HG02840 (cell line): Measurements from ENCODE around the gene MSGN1.
A peak's percentile ranks its signal among the peaks of the same experiment; 100 is the strongest.
"Not testable (repeated sequence)": the region's sequence is repeated elsewhere in the genome, so short reads cannot be mapped to it uniquely, and the experiment has no call there.

Experiments
- ATAC-seq: cut with Tn5 transposase; IDR thresholded peaks from one replicate; pipeline ENCODE4 v1.9.1; 2021; ENCODE audit warnings: mild to moderate bottlenecking, moderate library complexity, moderate number of reproducible peaks; ENCODE audit not compliant: unreplicated experiment, low FRiP score

MSGN1 gene

DNA sequence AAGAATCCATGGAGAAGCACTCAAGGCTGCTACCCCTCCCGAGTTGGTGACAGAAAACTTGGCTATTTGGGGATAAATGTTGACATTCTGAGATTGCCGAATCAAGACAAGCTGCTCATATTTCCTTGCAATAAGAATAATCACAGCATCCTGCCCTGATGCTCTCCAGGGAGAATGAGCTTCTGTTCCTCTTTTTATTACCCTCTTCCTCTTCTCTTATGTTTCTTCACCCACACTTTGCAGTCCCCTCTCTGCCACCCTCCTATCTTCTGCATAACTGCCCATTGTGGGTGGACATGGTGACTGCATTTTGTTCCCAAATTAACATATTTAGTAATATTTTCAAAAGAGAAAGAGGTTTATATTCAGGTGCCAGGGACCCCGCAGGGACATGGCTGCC lies 11.9 kb upstream of the MSGN1 start:
- no peak for ATAC-seq

DNA sequence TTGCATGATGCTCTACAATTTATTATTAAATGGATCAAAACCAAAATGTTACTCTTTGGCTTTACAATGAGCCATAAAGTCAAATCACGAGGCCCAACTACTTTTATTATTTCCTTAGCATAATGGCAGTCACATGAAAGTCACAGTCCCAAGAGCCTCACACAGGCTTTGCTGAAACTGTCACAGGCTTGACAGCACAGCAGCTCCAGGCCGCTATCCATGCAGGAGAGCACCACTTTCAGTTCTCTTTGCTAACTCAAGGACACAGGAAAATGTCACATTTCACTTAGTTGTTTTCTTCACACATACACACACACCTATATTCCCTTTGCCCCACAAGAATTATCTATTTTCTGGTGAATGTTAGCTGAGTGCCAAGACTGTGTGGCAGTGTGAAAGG lies 11.1 kb upstream of the MSGN1 start:
- ATAC-seq: no peak

DNA sequence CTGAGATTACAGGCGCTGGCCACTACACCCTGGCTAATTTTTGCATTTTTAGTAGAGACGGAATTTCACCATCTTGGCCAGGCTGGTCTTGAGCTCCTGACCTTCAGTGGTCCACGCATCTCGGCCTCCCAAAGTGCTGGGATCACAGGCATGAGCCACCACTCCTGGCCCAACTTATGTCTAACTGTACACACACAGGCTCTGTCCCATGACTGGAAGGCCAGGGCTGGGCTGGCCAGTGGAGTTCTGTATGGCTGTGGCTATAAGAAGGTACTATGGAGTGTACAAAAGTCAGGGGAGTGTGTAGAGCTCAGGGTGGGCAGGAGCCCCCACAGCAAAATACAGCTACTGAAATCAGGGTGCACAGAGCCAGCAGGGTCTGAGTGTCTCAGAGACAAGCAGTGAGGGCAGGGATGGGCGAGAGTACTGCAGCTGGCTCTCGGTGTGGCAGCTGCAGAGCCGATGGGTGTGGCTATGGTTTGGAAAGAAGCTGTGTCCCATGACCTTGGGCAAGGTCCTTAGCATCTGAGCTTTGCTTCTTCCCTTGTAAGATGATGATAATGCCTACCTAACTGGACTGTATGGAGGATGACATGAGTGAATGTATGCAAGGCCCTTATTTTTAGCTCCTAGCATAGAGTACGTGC lies 10.4 kb upstream of the MSGN1 start:
- no peak for ATAC-seq

DNA sequence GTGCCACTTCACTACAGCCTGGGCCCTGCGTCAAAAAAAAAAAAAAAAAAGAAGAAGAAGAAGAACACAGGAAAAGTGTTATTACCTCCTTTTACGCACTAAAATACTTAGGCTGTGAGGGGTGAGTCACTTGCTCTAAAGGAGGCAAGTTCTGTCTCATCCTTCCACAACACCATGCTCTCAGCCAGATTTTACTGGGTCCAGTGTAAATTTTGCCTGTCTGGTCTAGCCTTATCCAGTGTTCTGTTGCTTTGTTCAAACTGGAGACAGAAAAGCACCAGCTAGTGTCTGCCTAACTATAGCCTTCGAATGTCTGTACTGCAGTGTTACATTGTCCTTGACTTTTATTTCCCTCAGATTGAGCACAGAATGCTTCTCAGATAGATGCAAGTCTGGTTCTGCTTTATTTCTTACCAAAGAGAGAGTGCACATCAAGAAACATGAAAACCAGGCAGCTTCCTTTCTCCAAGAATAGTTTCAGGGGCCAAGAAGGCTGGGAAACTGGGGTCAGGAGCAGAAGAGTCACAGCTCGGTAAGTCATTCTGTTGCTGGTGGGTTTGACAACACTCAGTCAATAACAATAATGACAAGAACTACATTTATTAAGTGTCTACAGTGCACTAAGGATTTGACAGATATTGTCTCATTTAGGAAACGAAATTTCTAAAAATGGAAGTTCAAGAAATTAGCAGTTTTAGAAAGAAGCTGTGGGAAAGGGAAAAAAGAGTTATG lies 3.1 kb upstream of the MSGN1 start:
- ATAC-seq: peak; percentile 50

DNA sequence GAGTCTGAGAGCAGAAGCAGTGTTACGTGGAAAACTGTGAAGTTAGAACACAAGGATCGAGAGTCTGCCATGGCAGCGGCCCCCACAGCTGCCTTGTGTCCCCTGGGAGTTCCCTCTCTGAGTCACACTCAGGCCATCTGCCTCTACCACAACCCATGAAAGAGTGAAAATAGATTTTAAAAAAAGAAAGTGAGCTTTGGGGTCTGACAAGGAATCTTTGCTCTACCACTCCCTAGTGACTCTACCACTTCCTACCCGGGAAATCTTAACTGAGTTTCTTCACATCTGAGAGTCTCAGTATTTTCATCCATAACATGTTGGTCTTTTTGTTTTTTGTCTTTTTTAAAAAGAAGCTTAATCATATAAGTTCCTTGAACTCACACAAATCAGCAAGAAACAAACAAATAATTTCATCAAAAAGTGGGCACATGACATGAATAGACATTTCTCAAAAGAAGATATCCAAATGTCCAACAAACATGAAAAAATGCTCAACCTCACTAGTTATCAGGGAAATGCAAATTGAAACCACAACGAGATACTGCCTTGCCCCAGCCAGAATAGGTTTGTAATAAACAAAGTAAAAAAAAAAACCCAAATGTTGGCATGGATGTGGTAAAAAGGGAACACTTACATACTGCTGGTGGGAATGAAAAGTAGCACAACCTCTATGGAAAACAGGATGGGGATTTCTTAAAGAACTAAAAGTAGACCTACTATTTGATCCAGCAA lies 2.4 kb upstream of the MSGN1 start:
- peak; percentile 90 for ATAC-seq

DNA sequence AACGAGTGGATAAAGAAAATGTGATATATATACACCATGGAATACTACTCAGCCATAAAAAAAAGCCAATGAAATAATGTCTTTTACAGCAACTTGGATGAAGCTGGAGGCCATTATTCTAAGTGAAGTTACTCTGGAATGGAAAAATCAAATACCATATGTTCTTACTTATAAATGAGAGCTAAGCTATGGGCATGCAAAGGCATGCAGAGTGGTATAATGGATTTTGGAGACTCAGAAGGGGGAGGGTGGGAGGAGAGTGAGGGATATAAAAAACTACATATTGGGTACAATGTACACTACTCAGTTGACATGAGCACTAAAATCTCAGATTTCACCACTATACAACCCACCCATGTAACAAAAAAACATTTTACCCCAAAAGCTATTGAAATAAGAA lies 1.7 kb upstream of the MSGN1 start:
- no peak for ATAC-seq

DNA sequence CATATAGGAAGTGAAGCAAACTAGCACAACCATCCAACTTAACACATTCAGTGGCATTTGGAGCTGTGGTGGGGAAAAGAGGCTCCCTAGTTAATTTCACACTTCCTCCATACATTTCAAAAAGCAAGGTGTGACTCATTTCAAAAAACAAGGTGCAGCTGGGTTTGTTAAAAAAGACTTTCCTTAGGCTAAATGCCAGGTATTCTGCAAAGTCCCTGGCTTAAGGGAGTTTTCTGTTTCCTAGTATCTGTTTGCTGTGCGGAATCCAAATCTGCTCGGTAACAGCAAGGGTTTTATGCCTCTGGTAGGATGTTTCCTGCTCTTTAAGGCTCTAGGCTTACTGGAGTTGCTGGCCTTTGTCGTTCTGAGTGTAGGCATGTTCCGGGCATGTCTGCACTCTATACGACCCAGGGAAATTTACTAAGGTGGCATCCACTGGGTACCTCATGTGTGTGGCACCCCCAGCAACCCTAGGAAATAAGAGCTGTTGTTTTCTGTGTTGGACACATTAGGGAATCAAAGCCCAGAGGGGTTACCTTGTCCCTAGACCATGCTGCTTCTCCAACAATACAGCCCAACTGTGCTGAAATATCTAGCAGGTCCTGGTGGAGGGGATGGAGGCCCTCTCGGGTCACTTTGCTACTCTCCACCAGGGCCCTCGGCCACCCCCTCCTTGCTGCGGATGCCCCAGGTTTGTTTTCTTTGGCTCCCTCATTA lies 634 bp upstream of the MSGN1 start:
- ATAC-seq: no peak

DNA sequence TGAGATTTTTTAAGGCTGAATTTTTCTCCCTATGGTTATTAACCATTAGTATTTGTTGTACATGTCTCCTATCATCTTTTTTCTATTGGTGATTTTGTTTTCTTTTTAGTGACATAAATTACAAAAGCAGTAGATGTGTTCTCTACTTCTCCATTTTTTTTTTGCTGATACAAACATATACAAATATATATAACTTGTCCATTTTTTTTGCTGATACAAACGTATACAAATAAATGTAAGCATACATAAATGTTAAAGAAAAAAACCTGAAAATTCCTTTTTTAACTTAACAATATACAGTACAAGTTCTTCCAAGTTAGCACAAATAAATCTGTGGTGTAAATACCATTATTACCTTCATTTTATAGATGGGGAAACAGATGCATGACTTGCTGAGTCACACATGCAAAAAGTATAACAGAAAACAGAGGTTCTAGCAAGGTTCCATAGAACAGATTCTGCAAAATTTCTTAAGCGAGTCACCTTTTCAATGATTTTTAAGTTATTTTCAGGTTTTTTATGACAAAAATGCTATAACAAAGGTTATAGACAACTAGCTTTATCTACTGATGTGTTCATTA lies 2.1 kb downstream of the MSGN1 start:
- ATAC-seq: no peak

DNA sequence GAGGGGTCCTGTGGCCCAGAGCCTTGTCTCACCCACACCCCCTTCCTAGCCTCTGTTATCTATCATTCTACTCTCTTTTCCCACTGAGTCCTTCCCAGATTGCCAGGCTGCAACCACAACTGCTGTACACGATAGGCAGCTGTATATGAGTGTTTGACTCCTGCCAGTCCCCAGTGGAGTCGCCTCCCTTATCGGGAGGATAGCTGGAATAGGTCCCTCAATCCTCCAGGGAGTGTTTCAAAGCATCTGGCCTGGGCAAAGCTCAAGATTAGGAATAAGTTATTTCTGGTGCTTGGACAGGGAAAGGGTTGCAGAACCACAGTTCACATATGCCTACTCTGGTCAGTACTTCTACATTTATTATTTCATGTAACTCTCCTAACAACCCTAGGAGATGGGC lies 4.8 kb downstream of the MSGN1 start:
- no peak for ATAC-seq

DNA sequence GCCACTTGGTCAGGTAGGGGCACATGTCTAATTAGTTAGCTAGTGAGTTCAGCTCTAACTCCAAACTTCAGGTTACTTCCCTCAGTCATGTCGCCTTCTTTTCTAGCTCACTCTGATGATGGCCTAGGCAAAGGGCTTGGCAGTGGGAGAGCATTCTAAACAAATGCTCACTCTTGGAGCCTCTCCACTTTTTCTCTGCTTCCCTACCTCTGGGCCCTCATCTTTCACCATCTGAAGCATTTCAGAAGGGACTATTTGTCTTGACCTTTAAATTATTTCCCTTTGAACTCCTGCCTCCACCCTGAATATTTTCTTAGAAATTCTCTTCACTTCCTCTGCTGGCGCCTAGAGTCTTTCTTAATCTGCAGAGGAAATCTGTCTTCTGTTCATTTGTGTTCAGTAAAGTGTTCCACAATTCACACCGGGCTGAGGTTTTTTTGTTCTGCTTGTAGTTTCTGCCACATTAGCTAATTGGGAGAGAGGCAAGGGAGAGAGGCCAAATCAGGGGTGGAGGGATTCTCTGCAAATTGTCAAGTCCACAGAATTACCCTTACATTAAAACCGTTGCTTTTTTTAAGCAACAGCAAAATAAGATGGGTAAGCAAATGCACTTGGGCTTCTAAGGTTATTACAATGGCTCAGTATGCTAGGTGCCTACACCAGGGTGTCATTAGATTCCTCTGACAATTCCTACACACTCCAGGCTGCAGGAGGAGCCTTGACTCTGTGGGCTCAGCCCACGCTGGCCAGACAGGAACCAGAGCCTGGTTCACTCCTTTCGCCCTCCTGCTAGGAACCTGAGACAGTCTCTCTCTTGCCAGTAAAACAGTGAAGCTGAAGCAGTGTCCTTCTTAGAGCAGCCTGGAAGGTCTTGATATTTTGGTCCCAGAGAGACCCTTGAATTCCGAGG lies 5.5 kb downstream of the MSGN1 start:
- no peak for ATAC-seq

DNA sequence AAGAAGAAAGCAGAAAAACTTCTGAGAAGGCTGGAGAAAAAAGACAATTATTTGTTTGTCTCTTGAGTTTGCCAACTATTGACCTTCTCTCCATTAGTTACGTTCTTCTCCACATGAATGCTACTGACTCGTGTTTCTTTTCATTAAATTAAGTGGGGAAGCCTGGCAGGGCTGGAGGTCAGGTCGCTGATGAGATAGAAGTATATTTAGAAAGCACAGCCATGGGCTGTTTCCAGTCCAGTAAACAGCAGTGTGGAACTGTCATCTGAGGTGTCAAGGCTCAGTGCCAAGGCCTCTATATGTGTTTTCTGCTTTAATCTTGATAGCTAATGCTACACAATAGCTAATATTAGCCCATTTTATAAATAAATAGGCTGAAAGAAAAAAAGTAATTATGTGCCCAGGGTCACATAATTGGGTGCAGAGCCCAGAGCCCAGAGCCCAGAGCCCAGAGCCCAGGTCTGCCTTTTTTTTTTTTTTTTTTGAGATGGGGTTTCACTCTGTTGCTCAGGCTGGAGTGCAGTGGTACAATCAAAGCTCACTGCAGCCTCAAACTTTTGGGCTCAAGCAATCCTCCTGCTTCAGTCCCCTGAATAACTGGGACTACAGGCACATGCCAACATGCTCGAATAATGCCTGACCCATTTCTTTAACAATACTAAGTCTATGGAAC lies 6.3 kb downstream of the MSGN1 start:
- ATAC-seq: no peak

DNA sequence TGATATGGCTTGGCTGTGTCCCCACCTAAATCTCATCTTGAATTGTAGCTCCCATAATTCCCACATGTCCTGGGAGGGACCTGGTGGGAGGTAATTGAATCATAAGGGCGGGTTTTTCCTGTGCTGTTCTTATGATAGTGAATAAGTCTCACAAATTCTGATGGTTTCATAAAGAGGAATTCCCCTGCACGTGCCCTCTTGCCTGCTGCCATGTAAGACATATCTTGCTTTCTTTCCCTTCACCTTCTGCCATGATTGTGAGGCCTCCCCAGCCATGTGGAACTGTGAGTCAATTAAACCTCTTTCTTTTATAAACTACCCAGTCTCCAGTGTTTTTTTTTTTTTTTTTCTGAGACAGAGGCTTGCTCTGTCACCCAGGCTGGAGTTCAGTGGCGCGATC lies 7.4 kb downstream of the MSGN1 start:
- not testable (repeated sequence) for ATAC-seq

DNA sequence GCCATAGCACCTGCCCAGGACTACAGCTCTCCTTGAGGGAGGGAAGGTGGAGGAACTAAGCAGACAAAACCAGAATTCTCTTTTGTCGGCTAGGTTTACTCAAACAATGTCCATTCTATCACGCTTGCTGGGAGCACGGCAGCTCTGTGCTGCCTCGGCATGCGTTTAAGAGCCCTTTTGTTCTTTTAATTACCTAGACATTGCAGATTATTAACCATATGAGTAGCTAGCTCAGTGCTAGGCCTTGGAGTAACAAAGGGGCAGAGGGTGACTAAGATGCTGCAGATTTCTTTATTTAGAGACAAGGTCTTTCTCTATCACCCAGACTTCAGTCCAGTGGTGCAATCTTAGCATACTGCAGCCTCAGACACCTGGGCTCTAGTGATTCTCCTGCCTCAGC lies 11.1 kb downstream of the MSGN1 start:
- ATAC-seq: no peak

DNA sequence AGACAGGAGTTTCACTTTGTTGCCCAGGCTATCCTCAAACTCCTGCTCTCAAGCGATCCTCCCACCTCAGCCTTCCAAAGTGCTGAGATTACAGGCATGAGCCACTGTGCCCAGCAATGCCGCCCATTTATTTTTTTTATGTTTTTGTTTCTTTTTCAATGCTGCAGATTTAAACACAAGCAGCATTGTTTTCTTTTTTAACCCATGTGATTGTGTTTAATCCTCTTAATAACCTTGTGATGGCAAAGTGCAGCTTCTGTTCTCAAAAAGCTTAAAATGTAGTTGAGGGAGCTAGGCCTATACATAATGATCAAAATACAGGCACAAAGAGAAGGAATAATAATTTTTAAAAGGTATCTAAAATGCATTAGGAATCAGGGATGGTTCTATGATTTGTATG lies 11.5 kb downstream of the MSGN1 start:
- ATAC-seq: no peak

DNA sequence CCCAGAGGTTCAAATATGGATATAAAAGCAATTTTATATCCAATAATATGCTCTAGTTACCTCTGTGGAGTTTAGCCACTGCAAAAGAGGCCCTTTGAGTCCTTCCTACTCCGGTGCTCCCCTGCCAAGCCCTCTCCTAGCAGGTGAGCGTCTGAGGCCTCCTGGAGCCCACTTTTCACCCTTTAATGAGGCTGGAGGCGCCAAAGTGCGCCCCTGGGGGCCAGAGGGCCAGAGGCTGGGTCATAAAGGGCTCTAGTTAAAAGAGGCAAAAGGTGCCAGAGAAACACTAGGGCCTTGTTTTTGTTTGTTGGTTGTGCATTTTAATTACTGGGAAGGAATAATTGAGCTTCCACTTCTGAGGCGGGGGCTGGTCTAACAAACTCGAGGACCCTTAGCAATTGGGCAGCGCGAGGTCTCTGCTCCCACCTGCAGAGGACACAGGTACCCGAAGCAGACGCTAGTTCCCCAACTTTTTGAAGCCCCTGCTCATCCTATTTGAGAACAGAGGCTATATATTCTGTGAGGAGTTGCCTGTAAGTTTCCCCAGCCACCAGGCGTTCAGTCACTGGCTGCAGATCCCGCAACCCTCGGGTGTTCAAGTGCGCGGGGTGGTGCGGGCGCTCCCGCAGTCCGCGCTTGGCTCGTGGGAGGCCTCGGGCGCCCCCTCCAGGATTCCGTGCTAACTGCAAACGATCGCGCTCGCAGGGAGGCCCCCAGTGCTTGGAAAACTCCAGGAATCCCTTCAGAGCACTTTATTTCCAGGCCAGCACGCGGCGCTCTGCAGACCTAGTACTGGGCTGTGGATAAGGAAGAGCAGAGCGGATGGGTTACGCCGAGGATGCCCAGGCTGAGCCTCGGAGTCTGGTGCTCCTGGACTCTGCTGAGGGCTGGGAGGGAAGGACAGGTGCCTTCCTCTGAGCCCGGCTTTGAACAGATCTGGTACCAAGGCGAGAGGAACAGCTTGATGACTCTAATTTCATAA lies 14.1 kb downstream of the MSGN1 start:
- peak; percentile 73 for ATAC-seq

DNA sequence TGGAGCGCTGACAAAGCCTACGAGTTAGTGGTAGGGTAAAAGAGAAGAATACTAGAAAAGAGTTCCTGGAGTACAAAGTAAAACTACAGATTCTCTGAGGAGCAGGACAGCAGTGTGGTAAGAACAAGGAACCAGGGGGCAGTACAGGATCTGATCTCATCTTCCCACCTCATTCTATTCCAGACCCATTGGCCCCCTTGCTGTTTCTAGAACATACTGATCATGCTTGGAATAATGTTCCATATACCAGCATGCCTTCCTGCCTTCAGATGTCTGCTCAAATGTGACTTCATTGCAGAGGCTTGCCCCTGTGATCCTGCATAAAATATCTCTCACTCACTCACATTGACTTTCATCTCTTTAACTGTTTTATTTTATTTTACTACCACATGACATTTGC lies 19.3 kb downstream of the MSGN1 start:
- ATAC-seq: no peak

DNA sequence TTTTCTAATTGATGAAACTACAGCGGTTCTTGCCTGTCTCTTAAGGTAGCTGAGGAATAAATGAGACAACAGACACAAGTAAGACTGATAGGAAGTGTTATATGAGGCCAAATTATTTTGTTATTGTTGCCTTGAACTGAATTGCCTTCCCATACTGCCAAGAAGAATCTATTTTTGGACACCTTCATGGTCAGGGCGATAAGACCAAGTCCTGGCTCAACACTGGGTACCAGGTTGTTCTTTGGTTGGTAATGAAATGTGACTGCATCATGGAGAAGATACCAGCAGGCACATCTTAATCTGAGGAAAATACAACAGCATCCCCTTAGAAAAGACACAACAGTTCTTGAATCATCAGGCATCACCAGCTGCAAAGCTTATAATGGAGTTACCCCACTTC lies 23.7 kb downstream of the MSGN1 start:
- no peak for ATAC-seq

DNA sequence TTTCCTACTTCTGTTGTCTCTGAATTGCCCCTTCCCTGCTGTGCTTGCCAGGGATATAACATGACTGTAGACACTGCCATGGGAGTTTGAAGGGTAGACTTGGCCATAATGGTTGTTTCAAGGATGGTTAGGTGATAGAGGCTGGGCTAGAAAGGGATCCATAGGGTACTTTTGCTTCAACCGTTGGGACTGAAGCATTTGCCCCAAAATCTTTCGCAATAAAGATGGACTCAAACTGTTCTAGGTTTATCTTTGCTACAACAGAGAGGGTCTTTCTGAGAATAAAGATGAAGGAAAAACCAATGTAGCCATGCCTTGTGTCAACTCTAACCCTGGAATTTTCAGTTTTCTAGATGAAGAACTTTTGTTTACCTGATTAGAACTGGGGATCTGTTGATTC lies 27.2 kb downstream of the MSGN1 start:
- ATAC-seq: no peak
